HepG2 (cell line): ENCODE measurements around the gene TUBA4B. TPM values are rescaled to one million over a fixed set of nuclear protein-coding genes. Genes with fewer than 3 reads are reported as not detected.

ENCODE experiments used
- ARID5B ChIP-seq: IDR thresholded peaks from 2 replicates; pipeline ENCODE4 v1.4.0; 2020; ENCODE audit warnings: mild to moderate bottlenecking, missing genetic modification reagents
- HOXA3 ChIP-seq: sonication (generic); formaldehyde crosslinking; IDR thresholded peaks from 2 replicates; pipeline ENCODE4 v1.5.0; 2020; ENCODE audit warnings: missing genetic modification reagents
- HOXA7 ChIP-seq: sonication (generic); formaldehyde crosslinking; IDR thresholded peaks from 2 replicates; pipeline ENCODE4 v1.8.1; 2022; ENCODE audit warnings: mild to moderate bottlenecking, missing genetic modification reagents, moderate library complexity
- NRL ChIP-seq: sonication (generic); formaldehyde crosslinking; IDR thresholded peaks from 2 replicates; pipeline ENCODE4 v1.5.0; 2020; ENCODE audit warnings: missing genetic modification reagents, mild to moderate bottlenecking, moderate library complexity, borderline replicate concordance
- RARG ChIP-seq: sonication (generic); formaldehyde crosslinking; IDR thresholded peaks from 2 replicates; pipeline ENCODE4 v1.4.0; 2020; ENCODE audit warnings: low read depth, mild to moderate bottlenecking, missing genetic modification reagents
- THAP9 ChIP-seq: sonication (generic); formaldehyde crosslinking; IDR thresholded peaks from 2 replicates; pipeline ENCODE4; 2020; ENCODE audit warnings: missing genetic modification reagents, mild to moderate bottlenecking, borderline replicate concordance
- THRA ChIP-seq: sonication (generic); formaldehyde crosslinking; IDR thresholded peaks from 2 replicates; pipeline ENCODE4 v1.4.0; 2020; ENCODE audit warnings: missing genetic modification reagents, borderline replicate concordance
- ZBTB33 ChIP-seq: sonication (generic); formaldehyde crosslinking; IDR thresholded peaks from 2 replicates; pipeline ENCODE4 v1.4.0; 2020; ENCODE audit warnings: missing genetic modification reagents
- ZEB1 ChIP-seq: IDR thresholded peaks from 2 replicates; pipeline ENCODE4 v1.6.1; 2012; ENCODE audit warnings: mild to moderate bottlenecking, low read depth, inconsistent platforms; ENCODE audit not compliant: insufficient replicate concordance
- ZNF10 ChIP-seq: sonication (generic); formaldehyde crosslinking; IDR thresholded peaks from 2 replicates; pipeline ENCODE4 v1.4.0; 2020; ENCODE audit warnings: mild to moderate bottlenecking, low read depth, missing genetic modification reagents, borderline replicate concordance
- ZNF329 ChIP-seq: sonication (generic); formaldehyde crosslinking; IDR thresholded peaks from 2 replicates; pipeline ENCODE4 v1.9.0; 2021; ENCODE audit warnings: low read depth, mild to moderate bottlenecking, missing genetic modification reagents
- ZNF589 ChIP-seq: sonication (generic); formaldehyde crosslinking; conservative IDR thresholded peaks from 2 replicates; pipeline ENCODE4 v1.8.0; 2022; ENCODE audit warnings: mild to moderate bottlenecking, moderate library complexity, missing genetic modification reagents
- ZNF629 ChIP-seq: sonication (generic); formaldehyde crosslinking; conservative IDR thresholded peaks from 2 replicates; pipeline ENCODE4 v1.5.0; 2020; ENCODE audit warnings: missing genetic modification reagents
- ZNF768 ChIP-seq: sonication (generic); formaldehyde crosslinking; IDR thresholded peaks from 2 replicates; pipeline ENCODE4 v1.4.0; 2020; ENCODE audit warnings: missing genetic modification reagents
- ZNF83 ChIP-seq: sonication (generic); formaldehyde crosslinking; IDR thresholded peaks from 2 replicates; pipeline ENCODE4 v1.4.0; 2020; ENCODE audit warnings: missing genetic modification reagents, mild to moderate bottlenecking, borderline replicate concordance
- polyA plus RNA-seq, 8 experiments: library from polyadenylated mRNA; depleted of rRNA in 3 of 8; stranded (reverse) in 7 of 8; unstranded in 1 of 8; fragments of >200 nt; fragmentation: Illumina TruSeq in 4 of 8; extraction: Trizol in 4 of 8; gene quantifications; 2 replicates each; pipeline versions ENCODE4 v1.2.1 to v1.2.3, GENCODE V29; 2011 to 2016; ENCODE audit warnings: low read depth in 4 of 8, missing spikeins in 1 of 8, mixed read lengths in 1 of 8; ENCODE audit not compliant: insufficient read depth in 1 of 8
- total RNA-seq, 5 experiments: library from RNA; depleted of rRNA; stranded (reverse); fragments of >200 nt; fragmentation: Illumina TruSeq; extraction: Trizol; gene quantifications; 2 replicates each; pipeline ENCODE4 v1.2.3, GENCODE V29; 2016; ENCODE audit warnings: low read depth in 1 of 5

TUBA4B gene
- total and polyA plus RNA-seq, 2 of the 13 experiments (the other 11 are each of a cell fraction or from before 2014, with no cell fraction given): 0.18 to 0.22 TPM

GRCh38 chr2:219279151-219279915 lies 26.3 kb downstream of the TUBA4B start, which contains the start of gene DNAJB2 (continued):
- TF ChIP-seq ARID5B (CRISPR knock-in tag) (peak; percentile 70), HOXA7 (CRISPR knock-in tag) (no peak), ZEB1 (no peak), THRA (CRISPR knock-in tag) (peak; percentile 64; the same call in 1 of the 2 replicates), NRL (CRISPR knock-in tag) (peak; percentile 96), ZNF589 (peak; percentile 67; the same call in 1 of the 2 replicates), ZNF10 (no peak), HOXA3 (CRISPR knock-in tag) (peak; percentile 90), RARG (no peak), ZNF329 (CRISPR knock-in tag) (peak; percentile 51; the same call in 1 of the 2 replicates), ZNF83 (CRISPR knock-in tag) (no peak), ZNF768 (CRISPR knock-in tag) (peak; percentile 57; the same call in 1 of the 2 replicates), THAP9 (CRISPR knock-in tag) (no peak), ZNF629 (CRISPR knock-in tag) (no peak), ZBTB33 (CRISPR knock-in tag) (no peak; the same call in none of the 2 replicates)
